Erythroblast (primary cell): ENCODE data around the gene PIAS1.

Experiments used
- GATA1 ChIP-seq: IDR thresholded peaks from 2 replicates; pipeline ENCODE4 v1.6.1; 2011; ENCODE audit warnings: low read depth, mild to moderate bottlenecking, control low read depth, low read length, moderate library complexity
- POLR2A ChIP-seq: IDR thresholded peaks from 2 replicates; pipeline ENCODE4 v1.6.1; 2011; ENCODE audit warnings: mild to moderate bottlenecking, low read length

DNA sequence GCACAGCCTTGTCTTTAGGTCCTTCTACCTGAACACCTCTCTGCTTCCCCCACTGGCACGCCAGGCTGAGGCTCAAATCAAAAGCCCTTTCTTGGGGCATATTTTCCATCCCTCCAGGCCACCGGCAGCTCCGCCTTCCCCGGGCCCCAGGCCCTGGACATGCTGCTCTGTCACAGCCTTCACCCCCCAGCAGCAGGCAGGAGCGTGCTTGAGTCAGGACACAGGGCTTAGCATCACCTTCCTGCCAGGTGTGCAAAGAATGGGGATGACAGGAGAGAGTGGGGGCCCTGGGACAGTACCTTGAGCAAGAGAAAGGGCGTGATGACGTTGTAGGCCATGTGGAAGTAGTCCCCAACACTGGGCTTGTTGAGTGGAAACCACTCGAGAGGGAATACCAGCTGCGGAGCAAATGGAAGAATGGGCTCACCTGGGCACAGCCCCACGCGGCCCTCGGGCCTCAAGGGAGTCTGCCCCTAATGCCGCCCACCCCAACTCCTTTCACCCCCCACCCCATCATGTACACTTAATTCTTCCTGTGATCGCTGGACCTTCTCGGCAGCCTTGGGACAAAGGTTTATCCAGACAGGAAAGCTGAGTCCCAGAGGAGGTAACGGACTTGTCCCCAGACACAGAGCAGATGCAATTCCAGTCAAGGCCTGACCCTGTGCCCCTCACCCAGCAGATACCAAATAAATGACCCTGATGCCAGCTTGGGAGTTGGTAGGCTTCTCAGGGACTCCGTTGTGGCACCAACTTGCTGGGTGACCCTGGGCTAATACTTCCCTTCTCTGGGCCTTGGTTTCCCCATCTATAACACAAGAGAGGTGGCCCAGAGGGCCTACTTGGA lies 160.1 kb downstream of the PIAS1 start:
- TF ChIP-seq POLR2A (no peak), GATA1 (no peak)
